ENCODE measurements around the gene TRIM38.
"Not testable (repeated sequence)": the region's sequence is repeated elsewhere in the genome, so short reads cannot be mapped to it uniquely, and the experiment has no call there.

The TRIM38 gene

DNA sequence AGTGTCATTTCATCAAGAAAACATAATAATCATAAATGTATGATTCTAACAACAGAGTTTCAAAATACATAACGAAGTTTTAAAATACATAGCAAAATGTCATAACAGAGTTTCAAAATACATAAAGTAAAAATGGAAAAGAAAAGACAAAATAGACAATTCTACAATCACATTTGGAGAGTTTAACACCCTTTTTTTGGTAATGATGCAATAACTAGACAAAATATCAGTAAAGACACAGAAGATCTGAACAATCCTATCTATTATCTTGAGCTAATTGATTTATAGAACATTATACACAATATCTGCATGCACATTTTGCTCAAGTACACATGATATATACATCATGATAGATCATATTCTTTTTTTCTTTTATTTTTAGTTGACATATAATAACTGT lies 18.7 kb upstream of the TRIM38 start:
- H3K27ac ChIP-seq (replicated peaks): no peak overlapping the region
- TF ChIP-seq, protein P1, sequence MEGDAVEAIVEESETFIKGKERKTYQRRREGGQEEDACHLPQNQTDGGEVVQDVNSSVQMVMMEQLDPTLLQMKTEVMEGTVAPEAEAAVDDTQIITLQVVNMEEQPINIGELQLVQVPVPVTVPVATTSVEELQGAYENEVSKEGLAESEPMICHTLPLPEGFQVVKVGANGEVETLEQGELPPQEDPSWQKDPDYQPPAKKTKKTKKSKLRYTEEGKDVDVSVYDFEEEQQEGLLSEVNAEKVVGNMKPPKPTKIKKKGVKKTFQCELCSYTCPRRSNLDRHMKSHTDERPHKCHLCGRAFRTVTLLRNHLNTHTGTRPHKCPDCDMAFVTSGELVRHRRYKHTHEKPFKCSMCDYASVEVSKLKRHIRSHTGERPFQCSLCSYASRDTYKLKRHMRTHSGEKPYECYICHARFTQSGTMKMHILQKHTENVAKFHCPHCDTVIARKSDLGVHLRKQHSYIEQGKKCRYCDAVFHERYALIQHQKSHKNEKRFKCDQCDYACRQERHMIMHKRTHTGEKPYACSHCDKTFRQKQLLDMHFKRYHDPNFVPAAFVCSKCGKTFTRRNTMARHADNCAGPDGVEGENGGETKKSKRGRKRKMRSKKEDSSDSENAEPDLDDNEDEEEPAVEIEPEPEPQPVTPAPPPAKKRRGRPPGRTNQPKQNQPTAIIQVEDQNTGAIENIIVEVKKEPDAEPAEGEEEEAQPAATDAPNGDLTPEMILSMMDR (IDR thresholded peaks at IDR 0.05; ENCODE audit: insufficient read depth, low read length): no peak
- no peak for TF ChIP-seq GABPA (IDR thresholded peaks at IDR 0.05; ENCODE audit: low read depth)
- TF ChIP-seq SPI1 (IDR thresholded peaks at IDR 0.05; ENCODE audit: borderline replicate concordance, low read depth): no peak
- no peak for TF ChIP-seq POLR2AphosphoS5 (IDR thresholded peaks at IDR 0.05; ENCODE audit: low read depth)
- no peaks in the 10 kb centered on the region for H3K27me3 ChIP-seq (ENCODE audit: insufficient read depth, poor library complexity, severe bottlenecking)
- DNase-seq (ENCODE audit: low read depth in 1 of 2, low spot score in 1 of 2): no peak
- no peak overlapping the region for H3K4me3 ChIP-seq (replicated peaks; ENCODE audit: insufficient read depth, low read length)

DNA sequence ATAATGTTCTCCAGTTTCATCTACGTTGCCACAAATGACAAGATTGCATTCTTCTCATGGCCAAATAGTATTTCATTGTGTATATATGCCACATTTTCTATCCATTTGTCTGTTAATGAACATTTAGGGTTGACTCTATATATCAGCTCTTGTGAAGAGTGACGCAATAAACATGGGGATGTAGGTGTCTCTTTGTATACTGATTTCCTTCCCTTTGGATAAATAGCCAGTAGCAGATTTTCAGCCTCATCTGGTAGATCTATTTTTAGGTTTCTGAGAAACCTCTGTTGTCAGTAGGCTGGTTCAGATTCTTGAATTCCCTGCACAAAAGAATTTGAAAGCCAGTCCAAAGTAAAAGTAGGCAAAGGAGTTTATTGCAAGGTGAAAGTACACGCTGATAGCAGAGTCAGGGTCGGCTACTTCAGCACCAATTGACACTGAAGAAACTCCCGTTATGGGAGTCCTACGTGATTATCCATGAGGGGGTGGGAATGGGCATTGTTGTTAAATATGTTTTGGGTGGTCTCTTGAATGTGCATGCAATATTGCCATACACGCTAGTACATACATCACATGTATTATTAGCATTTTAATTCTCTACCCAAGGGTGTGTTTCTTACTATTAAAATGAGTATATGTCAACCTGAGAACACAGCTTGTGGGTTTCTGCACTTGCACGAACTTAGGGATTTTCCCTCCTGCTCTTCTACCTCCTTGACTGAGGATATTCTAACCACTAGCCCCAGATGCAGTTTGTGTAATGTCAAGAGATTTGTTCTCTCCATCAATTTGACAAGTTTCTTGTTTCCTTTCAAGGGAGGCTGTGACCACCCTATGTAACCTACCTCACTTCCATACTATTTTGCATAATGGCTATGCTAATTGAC lies 17.7 kb upstream of the TRIM38 start:
- DNase-seq (ENCODE audit: low read depth in 1 of 2, low spot score in 1 of 2): no peak
- no peak overlapping the region for H3K4me3 ChIP-seq (replicated peaks; ENCODE audit: insufficient read depth, low read length)
- H3K27ac ChIP-seq (replicated peaks): no peak overlapping the region
- TF ChIP-seq POLR2AphosphoS5 (IDR thresholded peaks at IDR 0.05; ENCODE audit: low read depth) (no peak), SPI1 (IDR thresholded peaks at IDR 0.05; ENCODE audit: borderline replicate concordance, low read depth) (no peak), GABPA (IDR thresholded peaks at IDR 0.05; ENCODE audit: low read depth) (no peak)
- TF ChIP-seq, protein P1 (IDR thresholded peaks at IDR 0.05; ENCODE audit: insufficient read depth, low read length): no peak
- TF ChIP-seq, protein P2, sequence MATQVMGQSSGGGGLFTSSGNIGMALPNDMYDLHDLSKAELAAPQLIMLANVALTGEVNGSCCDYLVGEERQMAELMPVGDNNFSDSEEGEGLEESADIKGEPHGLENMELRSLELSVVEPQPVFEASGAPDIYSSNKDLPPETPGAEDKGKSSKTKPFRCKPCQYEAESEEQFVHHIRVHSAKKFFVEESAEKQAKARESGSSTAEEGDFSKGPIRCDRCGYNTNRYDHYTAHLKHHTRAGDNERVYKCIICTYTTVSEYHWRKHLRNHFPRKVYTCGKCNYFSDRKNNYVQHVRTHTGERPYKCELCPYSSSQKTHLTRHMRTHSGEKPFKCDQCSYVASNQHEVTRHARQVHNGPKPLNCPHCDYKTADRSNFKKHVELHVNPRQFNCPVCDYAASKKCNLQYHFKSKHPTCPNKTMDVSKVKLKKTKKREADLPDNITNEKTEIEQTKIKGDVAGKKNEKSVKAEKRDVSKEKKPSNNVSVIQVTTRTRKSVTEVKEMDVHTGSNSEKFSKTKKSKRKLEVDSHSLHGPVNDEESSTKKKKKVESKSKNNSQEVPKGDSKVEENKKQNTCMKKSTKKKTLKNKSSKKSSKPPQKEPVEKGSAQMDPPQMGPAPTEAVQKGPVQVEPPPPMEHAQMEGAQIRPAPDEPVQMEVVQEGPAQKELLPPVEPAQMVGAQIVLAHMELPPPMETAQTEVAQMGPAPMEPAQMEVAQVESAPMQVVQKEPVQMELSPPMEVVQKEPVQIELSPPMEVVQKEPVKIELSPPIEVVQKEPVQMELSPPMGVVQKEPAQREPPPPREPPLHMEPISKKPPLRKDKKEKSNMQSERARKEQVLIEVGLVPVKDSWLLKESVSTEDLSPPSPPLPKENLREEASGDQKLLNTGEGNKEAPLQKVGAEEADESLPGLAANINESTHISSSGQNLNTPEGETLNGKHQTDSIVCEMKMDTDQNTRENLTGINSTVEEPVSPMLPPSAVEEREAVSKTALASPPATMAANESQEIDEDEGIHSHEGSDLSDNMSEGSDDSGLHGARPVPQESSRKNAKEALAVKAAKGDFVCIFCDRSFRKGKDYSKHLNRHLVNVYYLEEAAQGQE (IDR thresholded peaks at IDR 0.05; ENCODE audit: insufficient replicate concordance, low read depth): no peak
- H3K27me3 ChIP-seq (ENCODE audit: insufficient read depth, poor library complexity, severe bottlenecking): no peaks in the 10 kb centered on the region

- DNase-seq (ENCODE audit: low read depth in 1 of 2, low spot score in 1 of 2); H3K27me3 ChIP-seq (ENCODE audit: insufficient read depth, poor library complexity, severe bottlenecking); H3K4me3 ChIP-seq (replicated peaks; ENCODE audit: insufficient read depth, low read length); H3K27ac ChIP-seq (replicated peaks): not testable (repeated sequence)
Measured at GRCh38 chr6:25945738-25946137, 16.9 kb upstream of the TRIM38 start.

GRCh38 chr6:25946631-25947030 lies 16.0 kb upstream of the TRIM38 start:
- TF ChIP-seq, protein P1 (IDR thresholded peaks at IDR 0.05; ENCODE audit: insufficient read depth, low read length): no peak
- no peak for TF ChIP-seq SPI1 (IDR thresholded peaks at IDR 0.05; ENCODE audit: borderline replicate concordance, low read depth)
- TF ChIP-seq GABPA (IDR thresholded peaks at IDR 0.05; ENCODE audit: low read depth): no peak
- no peak for TF ChIP-seq POLR2AphosphoS5 (IDR thresholded peaks at IDR 0.05; ENCODE audit: low read depth)

GRCh38 chr6:25947492-25947891 lies 15.1 kb upstream of the TRIM38 start:
- not testable (repeated sequence) for H3K27me3 ChIP-seq (ENCODE audit: insufficient read depth, poor library complexity, severe bottlenecking); H3K27ac ChIP-seq (replicated peaks); H3K4me3 ChIP-seq (replicated peaks; ENCODE audit: insufficient read depth, low read length); DNase-seq (ENCODE audit: low read depth in 1 of 2, low spot score in 1 of 2)

More at GRCh38 chr6:25946631-25947030, 16.0 kb upstream of the TRIM38 start:
- Histone ChIP-seq H3K4me3 (replicated peaks; ENCODE audit: insufficient read depth, low read length) (no peak overlapping the region), H3K27me3 (ENCODE audit: insufficient read depth, poor library complexity, severe bottlenecking) (no peaks in the 10 kb centered on the region), H3K27ac (replicated peaks) (no peak overlapping the region)
- DNase-seq (ENCODE audit: low read depth in 1 of 2, low spot score in 1 of 2): no peak
